Spleen (tissue), 7 donors: ENCODE data around the gene HOXD4.

ENCODE experiments used
- CTCF ChIP-seq, 11 experiments: fragments of 200-600 bp in 7 of 11; fragments of 450-650 bp in 4 of 11; sonication (generic) in 4 of 11; IDR thresholded peaks in 8 of 11; conservative IDR thresholded peaks in 3 of 11; 1 replicate in 7 of 11; 2 replicates in 4 of 11; pipeline versions ENCODE4 v1.4.0 to v1.8.0; 2016 to 2021; ENCODE audit warnings: antibody characterized with exemption in 11 of 11, inconsistent platforms in 4 of 11, mild to moderate bottlenecking in 1 of 11
- POLR2A ChIP-seq, 3 donors: fragments of 450-650 bp; IDR thresholded peaks; one replicate each; pipeline ENCODE4 v1.5.1; 2017; ENCODE audit warnings: antibody characterized with exemption in 3 of 3, mild to moderate bottlenecking in 1 of 3
- donor health status: DM: no; HTN: no; CAD: no; lungs with moderate emphysema.
- donor health status: DM: no; HTN: no; CAD: no.
- donor health status: DM: no; HTN: no; CAD: no.

- TF ChIP-seq CTCF (IDR thresholded peaks at IDR 0.05 in 8 of 11, conservative IDR thresholded peaks at IDR 0.05 in 3 of 11) (no peak), POLR2A (IDR thresholded peaks at IDR 0.05) (no peak)
Observed at GRCh38 chr2:176155356-176156044, 4.2 kb downstream of the HOXD4 start.
